Nephron progenitor cell (in vitro differentiated cells): Measurements from ENCODE around the gene VGLL4.
A peak's percentile ranks its signal among the peaks of the same experiment; 100 is the strongest.

ENCODE experiments used
- DNase-seq: peaks from one replicate; pipeline ENCODE4 v3.0.0; 2021
- H3K27ac Mint-ChIP-seq: 2 replicates; pipeline ENCODE4 v1.8.0; 2021; ENCODE audit warnings: mild to moderate bottlenecking, moderate library complexity, mixed read lengths
- H3K27me3 Mint-ChIP-seq: 2 replicates; pipeline ENCODE4 v1.8.0; 2021; ENCODE audit warnings: mild to moderate bottlenecking, low read depth, mixed read lengths; ENCODE audit not compliant: poor library complexity
- H3K36me3 Mint-ChIP-seq: 2 replicates; pipeline ENCODE4 v1.8.0; 2021; ENCODE audit warnings: low read depth, mixed read lengths
- H3K4me1 Mint-ChIP-seq: 2 replicates; pipeline ENCODE4 v1.8.0; 2021; ENCODE audit warnings: mixed read lengths
- H3K4me3 Mint-ChIP-seq: 2 replicates; pipeline ENCODE4 v1.8.0; 2021; ENCODE audit warnings: mild to moderate bottlenecking, moderate library complexity, mixed read lengths
- H3K9me3 Mint-ChIP-seq: 2 replicates; pipeline ENCODE4 v1.8.0; 2021; ENCODE audit warnings: mild to moderate bottlenecking, moderate library complexity, mixed read lengths
- CTCF ChIP-seq: fragments of 200-600 bp; sonication (generic); IDR thresholded peaks from 2 replicates; pipeline ENCODE4 v1.5.0; 2021; ENCODE audit warnings: antibody characterized with exemption

The VGLL4 gene

GRCh38 chr3:11554236-11554610, 89.5 kb downstream of the VGLL4 start:
- H3K27ac Mint-ChIP-seq = peak overlapping the region; percentile 61
- no peaks in the 10 kb centered on the region for H3K27me3 Mint-ChIP-seq
- DNase-seq = no peak
- H3K4me3 Mint-ChIP-seq = no peak overlapping the region
- peaks cover 49% of the 10 kb centered on the region for H3K4me1 Mint-ChIP-seq
- peaks cover 64% of the 10 kb centered on the region for H3K36me3 Mint-ChIP-seq
- H3K9me3 Mint-ChIP-seq = peaks cover 32% of the 10 kb centered on the region
- no peak for TF ChIP-seq CTCF

- Mint-ChIP-seq H3K4me1 (peaks cover 46% of the 10 kb centered on the region), H3K4me3 (no peak overlapping the region), H3K27ac (peak overlapping the region; percentile 69), H3K36me3 (peaks cover 69% of the 10 kb centered on the region), H3K27me3 (no peaks in the 10 kb centered on the region), H3K9me3 (peaks cover 38% of the 10 kb centered on the region)
- no peak for TF ChIP-seq CTCF
- DNase-seq = no peak
These were observed 90.1 kb downstream of the VGLL4 start for GRCh38 chr3:11553436-11554235.

- H3K27ac Mint-ChIP-seq = peak overlapping the region; percentile 94
- H3K36me3 Mint-ChIP-seq = peaks cover 73% of the 10 kb centered on the region
- DNase-seq = no peak
- TF ChIP-seq CTCF = no peak
- H3K9me3 Mint-ChIP-seq = peaks cover 41% of the 10 kb centered on the region
- H3K4me3 Mint-ChIP-seq = no peak overlapping the region
- H3K4me1 Mint-ChIP-seq = peaks cover 37% of the 10 kb centered on the region
- H3K27me3 Mint-ChIP-seq = no peaks in the 10 kb centered on the region
These were observed 91.1 kb downstream of the VGLL4 start for GRCh38 chr3:11552289-11553264.

GRCh38 chr3:11551036-11551435, 92.7 kb downstream of the VGLL4 start:
- DNase-seq = no peak
- Mint-ChIP-seq H3K27ac (peak overlapping the region; percentile 91), H3K9me3 (peaks cover 41% of the 10 kb centered on the region), H3K4me1 (peaks cover 27% of the 10 kb centered on the region), H3K4me3 (no peak overlapping the region), H3K36me3 (peaks cover 76% of the 10 kb centered on the region), H3K27me3 (no peaks in the 10 kb centered on the region)
- no peak for TF ChIP-seq CTCF

- H3K36me3 Mint-ChIP-seq = peaks cover 71% of the 10 kb centered on the region
- TF ChIP-seq CTCF = no peak
- DNase-seq = no peak
- peak overlapping the region; percentile 14 for H3K27ac Mint-ChIP-seq
- H3K4me3 Mint-ChIP-seq = no peak overlapping the region
- no peaks in the 10 kb centered on the region for H3K27me3 Mint-ChIP-seq
- peaks cover 28% of the 10 kb centered on the region for H3K4me1 Mint-ChIP-seq
- peaks cover 41% of the 10 kb centered on the region for H3K9me3 Mint-ChIP-seq
These were observed 94.1 kb downstream of the VGLL4 start for GRCh38 chr3:11549580-11550140.
